Measurements from ENCODE around the gene KIAA1328.

DNA sequence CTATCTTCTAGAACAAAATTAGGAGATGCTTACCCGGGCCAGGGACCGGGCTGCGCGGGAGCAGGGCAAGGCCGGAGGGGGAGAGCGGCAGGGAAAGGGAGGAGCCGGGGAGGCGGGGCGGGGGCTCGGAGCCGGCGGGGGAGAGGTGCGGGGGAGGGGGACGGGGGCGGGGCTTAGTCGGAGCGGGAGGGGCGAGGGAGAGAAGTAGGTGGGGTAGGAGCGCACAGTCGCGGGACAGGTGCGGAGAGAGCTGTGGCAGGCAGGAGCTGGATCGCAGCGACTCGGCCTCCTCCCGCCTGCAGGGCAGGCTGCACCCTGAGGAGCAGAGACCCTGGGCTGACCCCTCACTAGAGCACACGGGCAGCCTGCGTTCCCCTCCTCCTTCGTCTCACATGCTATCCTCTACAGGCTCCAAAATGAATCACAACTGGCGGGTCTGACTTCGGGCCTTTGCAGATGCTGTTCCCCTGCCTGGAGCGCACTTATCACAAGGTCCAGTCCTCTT, 446.4 kb downstream of the KIAA1328 start:
- TF ChIP-seq, protein P1, sequence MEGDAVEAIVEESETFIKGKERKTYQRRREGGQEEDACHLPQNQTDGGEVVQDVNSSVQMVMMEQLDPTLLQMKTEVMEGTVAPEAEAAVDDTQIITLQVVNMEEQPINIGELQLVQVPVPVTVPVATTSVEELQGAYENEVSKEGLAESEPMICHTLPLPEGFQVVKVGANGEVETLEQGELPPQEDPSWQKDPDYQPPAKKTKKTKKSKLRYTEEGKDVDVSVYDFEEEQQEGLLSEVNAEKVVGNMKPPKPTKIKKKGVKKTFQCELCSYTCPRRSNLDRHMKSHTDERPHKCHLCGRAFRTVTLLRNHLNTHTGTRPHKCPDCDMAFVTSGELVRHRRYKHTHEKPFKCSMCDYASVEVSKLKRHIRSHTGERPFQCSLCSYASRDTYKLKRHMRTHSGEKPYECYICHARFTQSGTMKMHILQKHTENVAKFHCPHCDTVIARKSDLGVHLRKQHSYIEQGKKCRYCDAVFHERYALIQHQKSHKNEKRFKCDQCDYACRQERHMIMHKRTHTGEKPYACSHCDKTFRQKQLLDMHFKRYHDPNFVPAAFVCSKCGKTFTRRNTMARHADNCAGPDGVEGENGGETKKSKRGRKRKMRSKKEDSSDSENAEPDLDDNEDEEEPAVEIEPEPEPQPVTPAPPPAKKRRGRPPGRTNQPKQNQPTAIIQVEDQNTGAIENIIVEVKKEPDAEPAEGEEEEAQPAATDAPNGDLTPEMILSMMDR (conservative IDR thresholded peaks at IDR 0.05) = no peak
- TF ChIP-seq ZFX (IDR thresholded peaks at IDR 0.05) = no peak

All from C4-2B (cell line).